Panc1 (cell line): ENCODE measurements around the gene FAM117A. TPM values are rescaled to one million over a fixed set of nuclear protein-coding genes. Genes with fewer than 3 reads are reported as not detected.

ENCODE experiments used
- ATAC-seq: fragments of 200-7000 bp; cut with Tn5 transposase; 2 replicates; pipeline ENCODE4 v1.9.1; 2020; ENCODE audit warnings: mild to moderate bottlenecking, moderate library complexity
- BruUV-seq: library from RNA; stranded (reverse); fragments of 400-500 nt; replicated peaks from 2 replicates; lab custom pipeline; 2021; lab: Mats Ljungman, UMichigan
- CTCF ChIA-PET: fragments of 300-600 bp; sonication (Branson Sonifier 250); formaldehyde crosslinking; loops from one replicate; lab custom pipeline; 2022; ENCODE audit warnings: antibody characterized with exemption; lab: Charles Lee
- POLR2A ChIA-PET: fragments of 300-600 bp; sonication (Branson Sonifier 250); formaldehyde crosslinking; loops from one replicate; lab custom pipeline; 2022; ENCODE audit warnings: antibody characterized with exemption; lab: Charles Lee
- DNase-seq: peaks from one replicate; pipeline ENCODE4 v3.0.0-alpha.2; 2010; ENCODE audit warnings: low read depth, low spot score
- H3K27ac ChIP-seq: 2 replicates; pipeline ENCODE4 v1.5.1; 2011; ENCODE audit warnings: mild to moderate bottlenecking, low read length, inconsistent platforms
- H3K27me3 ChIP-seq: fragments of 200-500 bp; sonication (Bioruptor generic); 2 replicates; pipeline ENCODE4 v1.6.0; 2014; ENCODE audit warnings: low read length, inconsistent platforms; ENCODE audit not compliant: control insufficient read depth, insufficient read depth
- H3K36me3 ChIP-seq: fragments of 200-500 bp; sonication (Bioruptor generic); 2 replicates; pipeline ENCODE4 v1.5.1; 2014; ENCODE audit warnings: inconsistent platforms, mild to moderate bottlenecking, low read length, moderate library complexity; ENCODE audit not compliant: control insufficient read depth, insufficient read depth
- H3K4me1 ChIP-seq: 2 replicates; pipeline ENCODE4 v1.5.1; 2011; ENCODE audit warnings: inconsistent platforms, mild to moderate bottlenecking, low read length, moderate library complexity; ENCODE audit not compliant: control insufficient read depth, insufficient read depth
- H3K4me3 ChIP-seq, 2 experiments: 2 replicates each; pipeline ENCODE4 v1.5.1; 2011 to 2012; ENCODE audit warnings: low read depth in 2 of 2, low read length in 2 of 2, mild to moderate bottlenecking in 2 of 2, inconsistent platforms in 1 of 2, moderate library complexity in 1 of 2
- H3K9me3 ChIP-seq: fragments of 200-500 bp; sonication (Bioruptor generic); 2 replicates; pipeline ENCODE4 v1.5.1; 2014; ENCODE audit warnings: low read depth, mild to moderate bottlenecking, inconsistent platforms, low read length, moderate library complexity; ENCODE audit not compliant: control insufficient read depth, insufficient read depth
- POLR2AphosphoS5 ChIP-seq: IDR thresholded peaks from 2 replicates; pipeline ENCODE4 v1.6.1; 2012; ENCODE audit warnings: mild to moderate bottlenecking, low read depth, low read length, moderate library complexity
- SIN3A ChIP-seq: IDR thresholded peaks from 2 replicates; pipeline ENCODE4 v1.6.1; 2012; ENCODE audit warnings: low read depth, mild to moderate bottlenecking, low read length, moderate library complexity, borderline replicate concordance; ENCODE audit not compliant: insufficient read depth
- TCF7L2 ChIP-seq: IDR thresholded peaks from 2 replicates; pipeline ENCODE4 v1.6.1; 2011; ENCODE audit warnings: mild to moderate bottlenecking, low read depth, low read length, inconsistent platforms
- in situ Hi-C: cut with HindIII; loops from 2 replicates; pipeline ENCODE4 v1.10.0; 2016; ENCODE audit warnings: low sequenced_read_pairs, low pct_unique_long_range_greater_than_20kb
- intact Hi-C: fragments of 100-400 bp; cut with micrococcal nuclease; formaldehyde crosslinking; loops from one replicate; pipeline ENCODE4 v1.10.0; 2022; ENCODE audit not compliant: unreplicated experiment
- total RNA-seq: library from RNA; stranded (reverse); gene quantifications from one replicate; pipeline ENCODE4 v1.2.1, GENCODE V29; 2021; ENCODE audit not compliant: unreplicated experiment
- TF ChIP-seq, protein P1 (sequence below), 2 experiments: IDR thresholded peaks; 2 replicates each; pipeline ENCODE4 v1.6.1; 2011 to 2012; ENCODE audit warnings: low read depth in 2 of 2, control low read depth in 1 of 2, low read length in 1 of 2, mild to moderate bottlenecking in 1 of 2, moderate library complexity in 1 of 2; ENCODE audit not compliant: insufficient read depth in 1 of 2
- TF ChIP-seq, protein P2 (sequence below): fragments of 450-650 bp; IDR thresholded peaks from 2 replicates; pipeline ENCODE4 v1.5.1; 2017; ENCODE audit warnings: mild to moderate bottlenecking

The FAM117A gene
- total RNA-seq, 1 experiment from 2014 or later, result 8.0 TPM

DNA sequence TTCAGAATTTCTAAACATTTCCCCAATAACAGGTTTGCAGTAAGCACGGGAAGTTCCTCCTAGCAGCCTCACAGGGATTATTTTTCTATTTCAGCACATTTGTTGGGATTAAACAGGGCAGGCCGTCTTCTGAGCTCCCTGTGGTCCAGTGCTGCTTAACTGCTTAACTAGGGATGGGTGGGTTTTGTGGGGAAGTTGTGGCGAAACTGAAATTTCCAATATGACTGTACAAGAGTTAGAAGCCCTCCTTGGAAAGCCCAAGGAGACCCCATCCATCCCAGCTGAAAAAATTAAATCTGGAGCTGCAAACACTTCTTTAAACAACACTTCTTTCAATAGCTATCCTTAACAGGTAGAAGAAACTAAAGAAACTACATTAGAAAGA lies 22.2 kb downstream of the FAM117A start:
- Histone ChIP-seq H3K27me3 (peaks cover 4% of the 10 kb centered on the region; the same call in 1 of the 2 replicates), H3K4me1 (no peaks in the 10 kb centered on the region), H3K9me3 (no peaks in the 10 kb centered on the region), H3K27ac (no peak overlapping the region), H3K4me3 (no peak overlapping the region), H3K36me3 (no peaks in the 10 kb centered on the region)
- DNase-seq (no peak), ATAC-seq (no peak)
- intact Hi-C loops (no loop called here), in situ Hi-C loops (no loop called here)
- POLR2A ChIA-PET, result no interaction called here
- CTCF ChIA-PET, result interaction anchor here (0.6 kb wide), 1 partner anchor 272 kb away, joined by 3 read pairs; no protein-coding TSS in a partner anchor
- no peak for TF ChIP-seq TCF7L2
- TF ChIP-seq, protein P1, sequence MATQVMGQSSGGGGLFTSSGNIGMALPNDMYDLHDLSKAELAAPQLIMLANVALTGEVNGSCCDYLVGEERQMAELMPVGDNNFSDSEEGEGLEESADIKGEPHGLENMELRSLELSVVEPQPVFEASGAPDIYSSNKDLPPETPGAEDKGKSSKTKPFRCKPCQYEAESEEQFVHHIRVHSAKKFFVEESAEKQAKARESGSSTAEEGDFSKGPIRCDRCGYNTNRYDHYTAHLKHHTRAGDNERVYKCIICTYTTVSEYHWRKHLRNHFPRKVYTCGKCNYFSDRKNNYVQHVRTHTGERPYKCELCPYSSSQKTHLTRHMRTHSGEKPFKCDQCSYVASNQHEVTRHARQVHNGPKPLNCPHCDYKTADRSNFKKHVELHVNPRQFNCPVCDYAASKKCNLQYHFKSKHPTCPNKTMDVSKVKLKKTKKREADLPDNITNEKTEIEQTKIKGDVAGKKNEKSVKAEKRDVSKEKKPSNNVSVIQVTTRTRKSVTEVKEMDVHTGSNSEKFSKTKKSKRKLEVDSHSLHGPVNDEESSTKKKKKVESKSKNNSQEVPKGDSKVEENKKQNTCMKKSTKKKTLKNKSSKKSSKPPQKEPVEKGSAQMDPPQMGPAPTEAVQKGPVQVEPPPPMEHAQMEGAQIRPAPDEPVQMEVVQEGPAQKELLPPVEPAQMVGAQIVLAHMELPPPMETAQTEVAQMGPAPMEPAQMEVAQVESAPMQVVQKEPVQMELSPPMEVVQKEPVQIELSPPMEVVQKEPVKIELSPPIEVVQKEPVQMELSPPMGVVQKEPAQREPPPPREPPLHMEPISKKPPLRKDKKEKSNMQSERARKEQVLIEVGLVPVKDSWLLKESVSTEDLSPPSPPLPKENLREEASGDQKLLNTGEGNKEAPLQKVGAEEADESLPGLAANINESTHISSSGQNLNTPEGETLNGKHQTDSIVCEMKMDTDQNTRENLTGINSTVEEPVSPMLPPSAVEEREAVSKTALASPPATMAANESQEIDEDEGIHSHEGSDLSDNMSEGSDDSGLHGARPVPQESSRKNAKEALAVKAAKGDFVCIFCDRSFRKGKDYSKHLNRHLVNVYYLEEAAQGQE (IDR thresholded peaks at IDR 0.05; ENCODE audit: insufficient read depth in 1 of 2, low read depth in 2 of 2, low read length in 1 of 2), result no peak
- no peak for TF ChIP-seq POLR2AphosphoS5
- TF ChIP-seq, protein P2, sequence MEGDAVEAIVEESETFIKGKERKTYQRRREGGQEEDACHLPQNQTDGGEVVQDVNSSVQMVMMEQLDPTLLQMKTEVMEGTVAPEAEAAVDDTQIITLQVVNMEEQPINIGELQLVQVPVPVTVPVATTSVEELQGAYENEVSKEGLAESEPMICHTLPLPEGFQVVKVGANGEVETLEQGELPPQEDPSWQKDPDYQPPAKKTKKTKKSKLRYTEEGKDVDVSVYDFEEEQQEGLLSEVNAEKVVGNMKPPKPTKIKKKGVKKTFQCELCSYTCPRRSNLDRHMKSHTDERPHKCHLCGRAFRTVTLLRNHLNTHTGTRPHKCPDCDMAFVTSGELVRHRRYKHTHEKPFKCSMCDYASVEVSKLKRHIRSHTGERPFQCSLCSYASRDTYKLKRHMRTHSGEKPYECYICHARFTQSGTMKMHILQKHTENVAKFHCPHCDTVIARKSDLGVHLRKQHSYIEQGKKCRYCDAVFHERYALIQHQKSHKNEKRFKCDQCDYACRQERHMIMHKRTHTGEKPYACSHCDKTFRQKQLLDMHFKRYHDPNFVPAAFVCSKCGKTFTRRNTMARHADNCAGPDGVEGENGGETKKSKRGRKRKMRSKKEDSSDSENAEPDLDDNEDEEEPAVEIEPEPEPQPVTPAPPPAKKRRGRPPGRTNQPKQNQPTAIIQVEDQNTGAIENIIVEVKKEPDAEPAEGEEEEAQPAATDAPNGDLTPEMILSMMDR, result no peak
- no peak for TF ChIP-seq SIN3A
- BruUV-seq, result no TSS peak

DNA sequence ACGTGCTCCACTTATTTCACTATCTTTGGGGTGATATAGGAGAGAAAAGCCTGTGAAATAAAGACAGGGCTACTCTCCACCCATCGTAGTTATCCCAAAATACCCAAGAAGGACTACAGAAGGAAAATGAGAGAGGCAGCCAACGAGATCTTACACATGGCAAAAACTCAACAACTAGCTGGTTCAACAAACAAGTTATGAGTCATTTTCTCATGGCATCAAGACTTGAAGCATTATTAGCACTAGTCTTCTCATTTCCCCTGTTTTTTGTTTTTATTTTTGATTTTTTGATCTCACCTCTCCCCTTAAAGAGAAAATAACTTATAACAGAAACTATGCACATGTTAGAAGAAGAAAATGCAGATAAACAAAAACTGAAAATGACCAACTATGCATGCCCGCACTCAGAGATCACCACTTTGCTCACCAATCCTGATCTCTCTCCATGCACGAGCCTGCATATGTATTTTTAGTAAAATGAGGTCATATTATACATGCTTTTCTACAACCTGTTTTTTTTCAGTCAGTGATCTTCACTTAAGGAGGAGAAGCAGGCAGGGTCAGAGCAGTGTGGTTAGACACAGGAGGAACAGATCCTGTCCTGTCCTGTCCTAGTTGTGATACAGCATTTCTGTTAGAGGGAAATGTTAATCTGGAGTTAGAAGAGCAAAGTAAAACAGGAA lies 22.8 kb downstream of the FAM117A start:
- no peak overlapping the region for H3K27ac ChIP-seq
- ATAC-seq (no peak), DNase-seq (no peak)
- H3K36me3 ChIP-seq, result no peaks in the 10 kb centered on the region
- ChIA-PET CTCF (no interaction called here), POLR2A (no interaction called here)
- no TSS peak for BruUV-seq
- in situ Hi-C loops (no loop called here), intact Hi-C loops (no loop called here)
- H3K9me3 ChIP-seq, result no peaks in the 10 kb centered on the region
- peaks cover 4% of the 10 kb centered on the region; the same call in 1 of the 2 replicates for H3K27me3 ChIP-seq
- no peaks in the 10 kb centered on the region for H3K4me1 ChIP-seq
- H3K4me3 ChIP-seq, result no peak overlapping the region
- TF ChIP-seq POLR2AphosphoS5, result no peak
- no peak for TF ChIP-seq SIN3A
- TF ChIP-seq, protein P2, result no peak
- TF ChIP-seq, protein P1 (IDR thresholded peaks at IDR 0.05; ENCODE audit: insufficient read depth in 1 of 2, low read depth in 2 of 2, low read length in 1 of 2), result no peak
- TF ChIP-seq TCF7L2, result no peak
